Caki2 (cell line): ENCODE measurements around the gene PIGM. TPM values are rescaled to one million over a fixed set of nuclear protein-coding genes. Genes with fewer than 3 reads are reported as not detected.
"Not testable (repeated sequence)": the region's sequence is repeated elsewhere in the genome, so short reads cannot be mapped to it uniquely, and the experiment has no call there.

ENCODE experiments used
- DNase-seq: peaks from one replicate; pipeline ENCODE4 v3.0.0-alpha.2; 2015; ENCODE audit warnings: low read depth
- in situ Hi-C: cut with HindIII; loops from 2 replicates; pipeline ENCODE4 v1.10.0; 2016; ENCODE audit warnings: low sequenced_read_pairs, low pct_unique_long_range_greater_than_20kb, mixed read lengths
- total RNA-seq: library from RNA; depleted of rRNA; stranded (reverse); fragments of >200 nt; shearing (Covaris generic); gene quantifications from 2 replicates; pipeline ENCODE4 v1.2.3, GENCODE V29; 2014; ENCODE audit warnings: low replicate concordance

PIGM gene
- total RNA-seq, 1 experiment from 2014 or later, result 1.9 TPM

GRCh38 chr1:160063176-160063575 is 31.4 kb upstream of the PIGM start:
- no peak for DNase-seq
- in situ Hi-C loops, result no loop called here

- no peak for DNase-seq
- in situ Hi-C loops, result no loop called here
These were observed 30.4 kb upstream of the PIGM start for GRCh38 chr1:160062230-160062532.

GRCh38 chr1:160061369-160062229 is 29.8 kb upstream of the PIGM start:
- in situ Hi-C loops, result no loop called here
- DNase-seq, result no peak

GRCh38 chr1:160058087-160058486 is 26.3 kb upstream of the PIGM start:
- no peak for DNase-seq
- in situ Hi-C loops, result no loop called here

- in situ Hi-C loops, result no loop called here
- no peak for DNase-seq
These were observed 24.9 kb upstream of the PIGM start for GRCh38 chr1:160056648-160057169.

GRCh38 chr1:160053548-160054365 is 22.0 kb upstream of the PIGM start:
- in situ Hi-C loops, result no loop called here
- DNase-seq, result no peak

GRCh38 chr1:160052936-160053335 is 21.1 kb upstream of the PIGM start:
- in situ Hi-C loops, result no loop called here
- DNase-seq, result no peak

- in situ Hi-C loops, result no loop called here
- no peak for DNase-seq
These were observed 18.8 kb upstream of the PIGM start for GRCh38 chr1:160050619-160051018.

- DNase-seq, in situ Hi-C loops: not testable (repeated sequence)
These were observed 18.4 kb upstream of the PIGM start for GRCh38 chr1:160050182-160050581.

GRCh38 chr1:160049101-160049500 is 17.3 kb upstream of the PIGM start:
- in situ Hi-C loops, result no loop called here
- DNase-seq, result no peak

- no peak for DNase-seq
- in situ Hi-C loops, result no loop called here
These were observed 16.5 kb upstream of the PIGM start for GRCh38 chr1:160048335-160048734.

GRCh38 chr1:160047111-160047991 is 15.6 kb upstream of the PIGM start:
- DNase-seq, result no peak
- in situ Hi-C loops, result no loop called here

GRCh38 chr1:160046494-160047110 is 14.8 kb upstream of the PIGM start:
- in situ Hi-C loops, result no loop called here
- no peak for DNase-seq

- DNase-seq, result no peak
- in situ Hi-C loops, result no loop called here
These were observed 13.9 kb upstream of the PIGM start for GRCh38 chr1:160045653-160046052.

GRCh38 chr1:160043543-160043942 is 11.8 kb upstream of the PIGM start:
- in situ Hi-C loops, result no loop called here
- no peak for DNase-seq

- in situ Hi-C loops, result no loop called here
- no peak for DNase-seq
These were observed 8.7 kb upstream of the PIGM start for GRCh38 chr1:160040476-160040875.

GRCh38 chr1:160032165-160032820 is 503 bp upstream of the PIGM start:
- DNase-seq, result no peak
- in situ Hi-C loops, result no loop called here
